GM12878 (cell line): Measurements from ENCODE around the gene TMEM250. TPM values are rescaled to one million over a fixed set of nuclear protein-coding genes. Genes with fewer than 3 reads are reported as not detected.

ENCODE experiments used
- ATAC-seq: fragments of 200-7000 bp; cut with Tn5 transposase; 3 replicates; pipeline ENCODE4 v1.9.1; 2020; ENCODE audit warnings: mild to moderate bottlenecking, moderate library complexity
- BruUV-seq: library from RNA; stranded (reverse); fragments of 400-500 nt; replicated peaks from 2 replicates; lab custom pipeline; 2021; lab: Mats Ljungman, UMichigan
- CTCF ChIA-PET: fragments of 300-600 bp; sonication (Branson Sonifier 250); formaldehyde crosslinking; extraction: SDS; loops from one replicate; lab custom pipeline; 2021; ENCODE audit warnings: inconsistent platforms; lab: Yijun Ruan, JAX
- POLR2A ChIA-PET: fragments of 350-600 bp; formaldehyde crosslinking; extraction: SDS; loops from one replicate; lab custom pipeline; 2021; ENCODE audit warnings: inconsistent platforms; lab: Charles Lee
- RAD21 ChIA-PET: fragments of 300-600 bp; sonication (Branson Sonifier 250); formaldehyde crosslinking; loops from one replicate; lab custom pipeline; 2023; ENCODE audit warnings: antibody characterized with exemption; ENCODE audit not compliant: unreplicated experiment; lab: Charles Lee
- SMC1A ChIA-PET: fragments of 300-600 bp; sonication (Branson Sonifier 250); formaldehyde crosslinking; loops from one replicate; lab custom pipeline; 2023; ENCODE audit not compliant: unreplicated experiment, uncharacterized antibody; lab: Charles Lee
- DNase-seq: peaks from one replicate; pipeline ENCODE4 v3.0.0-alpha.2; 2011; ENCODE audit warnings: low read depth, low spot score
- FAIRE-seq: peaks from 3 replicates; lab custom pipeline; 2011; peaks lifted over from hg19 to GRCh38; lab: Jason Lieb, UNC
- H2AFZ ChIP-seq: 2 replicates; pipeline ENCODE4 v1.6.0; 2011; ENCODE audit warnings: low read depth, low read length, control low read depth; ENCODE audit not compliant: control insufficient read depth
- H3K27ac ChIP-seq: 2 replicates; pipeline ENCODE4 v1.5.1; 2011; ENCODE audit warnings: control low read depth; ENCODE audit not compliant: control insufficient read depth, insufficient read depth
- H3K27me3 ChIP-seq, 2 experiments: replicated peaks in 1 of 2; 2 replicates each; pipeline versions ENCODE4 v1.6.0 to v1.6.1; 2011; ENCODE audit warnings: low read length in 1 of 2; ENCODE audit not compliant: control insufficient read depth in 2 of 2, insufficient read depth in 2 of 2
- H3K36me3 ChIP-seq, 2 experiments: 2 replicates each; pipeline ENCODE4 v1.5.1; 2011; ENCODE audit warnings: low read length in 1 of 2; ENCODE audit not compliant: control insufficient read depth in 2 of 2, insufficient read depth in 2 of 2
- H3K4me1 ChIP-seq: 2 replicates; pipeline ENCODE4 v1.6.1; 2011; ENCODE audit warnings: mild to moderate bottlenecking, low read length, moderate library complexity, mixed read lengths; ENCODE audit not compliant: control insufficient read depth, insufficient read depth
- H3K4me2 ChIP-seq: 2 replicates; pipeline ENCODE4 v1.6.0; 2011; ENCODE audit warnings: control low read depth; ENCODE audit not compliant: control insufficient read depth, insufficient read depth
- H3K4me3 ChIP-seq: fragments of 200-600 bp; sonication (generic); 2 replicates; pipeline ENCODE4 v1.5.1; 2016
- H3K79me2 ChIP-seq: 2 replicates; pipeline ENCODE4 v1.6.0; 2011; ENCODE audit warnings: low read length; ENCODE audit not compliant: control insufficient read depth, insufficient read depth
- H3K9ac ChIP-seq: 2 replicates; pipeline ENCODE4 v1.8.0; 2011; ENCODE audit warnings: low read length, control low read depth, mixed read lengths; ENCODE audit not compliant: control insufficient read depth, insufficient read depth
- H3K9me3 ChIP-seq: replicated peaks from 3 replicates; pipeline ENCODE4 v1.5.1; 2011; ENCODE audit warnings: mild to moderate bottlenecking, low read length; ENCODE audit not compliant: control insufficient read depth, insufficient read depth
- H4K20me1 ChIP-seq: 2 replicates; pipeline ENCODE4 v1.6.0; 2011; ENCODE audit not compliant: control insufficient read depth, insufficient read depth
- BACH1 ChIP-seq: fragments of 450-650 bp; IDR thresholded peaks from 2 replicates; pipeline ENCODE4 v1.6.1; 2017; ENCODE audit warnings: mild to moderate bottlenecking, borderline replicate concordance
- CREB1 ChIP-seq: IDR thresholded peaks from 2 replicates; pipeline ENCODE4 v1.6.1; 2012; ENCODE audit warnings: low read depth, mild to moderate bottlenecking, inconsistent platforms
- EZH2 ChIP-seq: IDR thresholded peaks from 2 replicates; pipeline ENCODE4 v1.6.1; 2012; ENCODE audit warnings: low read depth, mild to moderate bottlenecking, control low read depth, inconsistent platforms, low read length, borderline replicate concordance; ENCODE audit not compliant: control insufficient read depth
- HSF1 ChIP-seq: fragments of 150-350 bp; IDR thresholded peaks from 2 replicates; pipeline ENCODE4 v1.6.1; 2014; ENCODE audit warnings: mild to moderate bottlenecking, low read depth, low read length
- IRF3 ChIP-seq: fragments of 450-650 bp; IDR thresholded peaks from 2 replicates; pipeline ENCODE4 v1.6.1; 2014; ENCODE audit warnings: mild to moderate bottlenecking
- MEF2B ChIP-seq: fragments of 450-650 bp; IDR thresholded peaks from 2 replicates; pipeline ENCODE4 v1.6.1; 2018; ENCODE audit warnings: mild to moderate bottlenecking, moderate library complexity; ENCODE audit not compliant: partially characterized antibody, poor library complexity, severe bottlenecking
- MLLT1 ChIP-seq: fragments of 450-650 bp; IDR thresholded peaks from 2 replicates; pipeline ENCODE4 v1.6.1; 2016; ENCODE audit warnings: mild to moderate bottlenecking
- NR2C1 ChIP-seq: fragments of 450-650 bp; IDR thresholded peaks from 2 replicates; pipeline ENCODE4 v1.6.1; 2017; ENCODE audit warnings: antibody characterized with exemption, mild to moderate bottlenecking, moderate library complexity
- PML ChIP-seq: IDR thresholded peaks from 2 replicates; pipeline ENCODE4 v1.6.1; 2012; ENCODE audit warnings: low read length, inconsistent platforms
- POLR2AphosphoS2 ChIP-seq: IDR thresholded peaks from 2 replicates; pipeline ENCODE4 v1.6.1; 2011; ENCODE audit warnings: low read depth, mild to moderate bottlenecking, low read length, improper control_type of control experiment, moderate library complexity
- RAD51 ChIP-seq: fragments of 450-650 bp; IDR thresholded peaks from 2 replicates; pipeline ENCODE4 v1.6.1; 2016; ENCODE audit warnings: moderate library complexity, mild to moderate bottlenecking, inconsistent platforms
- SIX5 ChIP-seq: IDR thresholded peaks from 2 replicates; pipeline ENCODE4 v1.6.1; 2011; ENCODE audit warnings: mild to moderate bottlenecking, low read depth, low read length, moderate library complexity; ENCODE audit not compliant: severe bottlenecking
- TCF12 ChIP-seq: IDR thresholded peaks from 2 replicates; pipeline ENCODE4 v1.6.1; 2011; ENCODE audit warnings: low read depth, mild to moderate bottlenecking, low read length
- YBX1 ChIP-seq: fragments of 450-650 bp; IDR thresholded peaks from 2 replicates; pipeline ENCODE4 v1.6.1; 2016; ENCODE audit warnings: antibody characterized with exemption
- WGBS: methylation state at CpG from one replicate; pipeline ENCODE4 v1.1.6; 2016; ENCODE audit warnings: low lambda C conversion rate; ENCODE audit not compliant: insufficient replicate concordance, insufficient coverage; ENCODE audit errors: missing lambda C conversion rate; 5-methylcytosine and 5-hydroxymethylcytosine counted together
- in situ Hi-C: fragments of 300-500 bp; cut with MboI; formaldehyde crosslinking; loops from 9 replicates; pipeline ENCODE4 v1.14.3; 2018; ENCODE audit warnings: mixed read lengths
- intact Hi-C: fragments of 100-400 bp; cut with micrococcal nuclease; formaldehyde crosslinking; loops from one replicate; pipeline ENCODE4 v1.14.2; 2022; ENCODE audit not compliant: unreplicated experiment
- polyA plus RNA-seq, 11 experiments: library from polyadenylated mRNA; depleted of rRNA in 4 of 11; unstranded in 6 of 11; stranded (reverse) in 5 of 11; fragments of >200 nt; fragmentation: Nextera tagmentation in 4 of 11; fragmentation: Illumina TruSeq in 1 of 11; extraction: Ambion mirVana in 4 of 11; extraction: Trizol in 1 of 11; gene quantifications; 1 replicate in 1 of 11; 2 replicates in 10 of 11; pipeline versions ENCODE4 v1.2.1 to v1.2.3, GENCODE V29; 2011 to 2016; ENCODE audit warnings: inconsistent platforms in 2 of 11, missing spikeins in 2 of 11, low read depth in 1 of 11
- total RNA-seq, 4 experiments: library from RNA; depleted of rRNA in 3 of 4; stranded (reverse); fragments of >200 nt in 3 of 4; fragmentation: Illumina TruSeq in 1 of 4; extraction: Trizol in 1 of 4; gene quantifications; 2 replicates each; pipeline versions ENCODE4 v1.2.1 to v1.2.3, GENCODE V29; 2013 to 2021

The TMEM250 gene
- total and polyA plus RNA-seq, 10 of the 15 experiments (the other 5 are each of a cell fraction or from before 2014, with no cell fraction given): 0.39 to 39.9 (median 8.5) TPM

GRCh38 chr9:136093995-136094881 is 24.4 kb downstream of the TMEM250 start:
- Histone ChIP-seq H3K79me2 (peaks cover 11% of the 10 kb centered on the region), H3K4me3 (peak overlapping the region; percentile 63), H3K9ac (peak overlapping the region; percentile 53), H3K4me1 (peaks cover 6% of the 10 kb centered on the region), H4K20me1 (no peaks in the 10 kb centered on the region), H3K36me3 (no peaks in the 10 kb centered on the region), H3K9me3 (no peaks in the 10 kb centered on the region), H3K27me3 (no peaks in the 10 kb centered on the region), H2AFZ (peak overlapping the region; percentile 25), H3K4me2 (peak overlapping the region; percentile 71), H3K27ac (peak overlapping the region; percentile 61; the same call in 1 of the 2 replicates)
- DNase-seq: no peak
- ChIA-PET RAD21 (interaction anchor here (0.6 to 6.9 kb wide), 4 partner anchors 14 to 24 kb away, joined by 3 to 52 read pairs (median 4); no protein-coding TSS in a partner anchor), SMC1A (interaction anchor here (1.9 kb wide), 2 partner anchors 12 to 28 kb away, joined by 4 to 8 read pairs; no protein-coding TSS in a partner anchor), POLR2A (interaction anchor here (1.1 to 4.9 kb wide), 6 partner anchors 10 to 173 kb away, joined by 3 to 28 read pairs (median 4); no protein-coding TSS in a partner anchor), CTCF (interaction anchor here (1.2 to 1.8 kb wide), 4 partner anchors 15 to 30 kb away, joined by 3 to 5 read pairs (median 4); no protein-coding TSS in a partner anchor)
- no peak for FAIRE-seq
- intact Hi-C loops: no loop called here
- no TSS peak for BruUV-seq
- peak; percentile 81 for ATAC-seq
- 20% methylated on average over 54 of the region's 74 CpGs for WGBS
- in situ Hi-C loops: no loop called here
- peak; percentile 67 for TF ChIP-seq RAD51
- no peak for TF ChIP-seq SIX5
- TF ChIP-seq PML: no peak
- TF ChIP-seq TCF12: no peak
- TF ChIP-seq YBX1: no peak
- TF ChIP-seq IRF3: no peak
- no peak for TF ChIP-seq CREB1
- 0 out of 2 replicates have a peak, but pooled peaks have one; percentile 37 for TF ChIP-seq MLLT1
- peak; percentile 94 for TF ChIP-seq NR2C1
- TF ChIP-seq BACH1: 0 out of 2 replicates have a peak, but pooled peaks have one; percentile 22
- TF ChIP-seq EZH2: no peak
- no peak for TF ChIP-seq MEF2B
- no peak for TF ChIP-seq POLR2AphosphoS2
- TF ChIP-seq HSF1: no peak
